Stromal cell of bone marrow (primary cell): Measurements from ENCODE around the gene MPZ.
"Not testable (repeated sequence)": the region's sequence is repeated elsewhere in the genome, so short reads cannot be mapped to it uniquely, and the experiment has no call there.

Experiments used
- DNase-seq: peaks from one replicate; pipeline ENCODE4 v3.0.0-alpha.2; 2012; ENCODE audit warnings: low read depth

Gene MPZ

GRCh38 chr1:161255302-161255701 is 54.5 kb downstream of the MPZ start:
- DNase-seq, result not testable (repeated sequence)
